Measurements from ENCODE around the gene ANO6.

The ANO6 gene, protein sequence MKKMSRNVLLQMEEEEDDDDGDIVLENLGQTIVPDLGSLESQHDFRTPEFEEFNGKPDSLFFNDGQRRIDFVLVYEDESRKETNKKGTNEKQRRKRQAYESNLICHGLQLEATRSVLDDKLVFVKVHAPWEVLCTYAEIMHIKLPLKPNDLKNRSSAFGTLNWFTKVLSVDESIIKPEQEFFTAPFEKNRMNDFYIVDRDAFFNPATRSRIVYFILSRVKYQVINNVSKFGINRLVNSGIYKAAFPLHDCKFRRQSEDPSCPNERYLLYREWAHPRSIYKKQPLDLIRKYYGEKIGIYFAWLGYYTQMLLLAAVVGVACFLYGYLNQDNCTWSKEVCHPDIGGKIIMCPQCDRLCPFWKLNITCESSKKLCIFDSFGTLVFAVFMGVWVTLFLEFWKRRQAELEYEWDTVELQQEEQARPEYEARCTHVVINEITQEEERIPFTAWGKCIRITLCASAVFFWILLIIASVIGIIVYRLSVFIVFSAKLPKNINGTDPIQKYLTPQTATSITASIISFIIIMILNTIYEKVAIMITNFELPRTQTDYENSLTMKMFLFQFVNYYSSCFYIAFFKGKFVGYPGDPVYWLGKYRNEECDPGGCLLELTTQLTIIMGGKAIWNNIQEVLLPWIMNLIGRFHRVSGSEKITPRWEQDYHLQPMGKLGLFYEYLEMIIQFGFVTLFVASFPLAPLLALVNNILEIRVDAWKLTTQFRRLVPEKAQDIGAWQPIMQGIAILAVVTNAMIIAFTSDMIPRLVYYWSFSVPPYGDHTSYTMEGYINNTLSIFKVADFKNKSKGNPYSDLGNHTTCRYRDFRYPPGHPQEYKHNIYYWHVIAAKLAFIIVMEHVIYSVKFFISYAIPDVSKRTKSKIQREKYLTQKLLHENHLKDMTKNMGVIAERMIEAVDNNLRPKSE

DNA sequence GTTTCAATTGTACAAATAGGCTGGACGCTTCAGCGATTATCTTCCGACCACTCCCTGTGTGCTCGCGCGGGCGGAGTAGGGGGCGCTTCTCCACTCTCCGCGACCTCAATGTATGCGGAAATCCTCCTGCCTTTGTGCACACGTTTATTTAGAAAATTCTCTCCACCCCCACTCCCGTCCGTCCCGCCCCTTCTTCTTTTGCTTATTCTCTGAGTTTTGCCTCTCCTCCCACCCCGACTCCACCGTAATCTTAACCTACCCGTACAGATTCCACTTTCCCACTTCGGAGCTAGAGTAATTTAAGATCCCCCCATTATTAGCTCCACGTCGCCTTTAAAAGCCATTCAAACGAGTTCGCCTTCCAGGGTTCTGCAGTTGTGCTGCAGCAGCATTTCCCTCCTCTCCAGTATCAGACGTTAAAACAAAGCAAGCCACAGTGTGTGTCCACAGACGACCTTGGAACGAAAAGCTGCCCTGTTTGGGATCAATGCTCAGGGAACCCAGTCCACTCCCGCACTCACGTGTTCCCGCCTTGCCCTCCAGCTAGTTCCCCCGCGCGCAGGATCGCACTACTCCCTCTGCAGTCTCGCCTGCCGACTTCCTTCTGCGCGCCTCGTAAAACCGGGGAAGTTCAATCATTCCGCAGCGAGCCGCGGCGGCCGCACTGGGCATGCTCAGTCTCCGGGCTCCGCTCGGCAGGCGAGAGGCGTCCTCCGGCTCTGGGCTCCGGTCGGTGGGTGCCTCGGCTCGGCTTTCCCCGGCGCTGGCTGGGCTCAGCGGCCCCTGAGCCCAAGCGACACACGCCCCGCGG is at the start of gene ANO6:
Gene ANO6 (plus strand): TSS at position 677 of the 811 bp plus-strand sequence. CDS start 227 bp downstream, outside the sequence.
- peak; percentile 95 for DNase-seq

DNA sequence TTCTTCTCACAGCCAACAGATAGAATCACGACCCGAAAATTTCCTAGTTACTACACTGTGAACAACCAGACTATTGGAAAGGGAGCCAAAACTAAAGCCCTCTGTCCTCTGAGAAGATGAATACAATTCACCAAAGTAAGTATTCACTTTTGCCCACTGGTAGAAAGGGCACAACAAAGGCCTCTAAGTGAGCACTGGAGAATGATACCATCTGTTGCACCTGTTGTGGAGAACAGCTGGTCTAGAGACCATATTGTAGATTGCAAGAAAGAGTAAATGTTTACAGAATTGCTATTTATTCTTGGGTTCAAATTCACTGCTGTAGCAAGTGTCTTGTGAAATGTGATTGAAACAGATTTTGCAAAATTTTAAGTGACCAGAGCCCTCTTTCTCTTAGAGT is 46.9 kb upstream of the ANO6 start:
- no peak for DNase-seq

DNA sequence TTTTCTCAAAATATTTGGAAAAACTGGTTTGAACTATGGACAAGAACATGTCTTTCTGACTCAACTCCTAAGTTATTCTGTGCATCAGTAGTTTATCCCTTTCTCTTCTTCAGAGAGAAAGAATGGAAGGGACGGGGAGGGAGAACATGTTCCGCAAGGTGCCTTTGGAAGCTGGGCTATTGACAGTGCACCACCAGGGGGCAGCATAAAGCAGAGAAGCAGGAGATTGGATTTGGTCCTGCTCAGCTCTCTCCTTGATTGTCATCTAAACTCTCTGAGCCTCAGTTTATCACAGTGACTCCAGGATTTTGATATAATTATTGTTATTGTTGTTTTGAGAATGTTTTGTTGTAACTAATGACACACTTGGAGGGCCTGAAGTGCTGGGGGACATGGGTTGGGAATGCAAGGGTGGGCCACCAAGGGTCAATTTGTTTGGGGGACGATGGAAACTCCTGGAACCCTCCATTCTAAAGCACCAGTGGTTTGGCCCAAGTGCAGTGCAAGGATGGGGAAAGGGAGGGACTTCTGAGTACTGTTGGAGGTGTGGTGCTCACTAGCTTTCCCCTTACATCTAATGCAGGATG is 45.3 kb upstream of the ANO6 start:
- DNase-seq, result peak; percentile 91

DNA sequence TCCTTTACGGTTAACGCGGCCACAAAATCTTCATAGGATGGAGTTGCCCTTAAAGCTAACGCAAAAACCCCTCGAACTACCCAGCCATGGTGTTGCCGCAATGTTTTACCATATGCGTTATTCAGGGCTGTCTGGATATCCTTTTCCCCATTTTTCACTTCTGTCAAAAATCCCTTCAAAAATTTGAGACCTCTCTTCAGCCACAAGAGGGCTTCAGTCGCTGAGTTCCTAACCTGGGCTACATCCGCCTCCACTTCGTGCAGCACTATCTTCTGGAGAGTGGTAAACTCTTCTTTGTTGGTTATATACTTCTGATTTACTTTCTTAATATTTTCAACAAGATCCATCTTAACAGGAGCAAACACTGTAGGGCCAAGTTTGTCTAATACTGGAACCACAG is 42.6 kb upstream of the ANO6 start:
- peak; percentile 18 for DNase-seq

DNA sequence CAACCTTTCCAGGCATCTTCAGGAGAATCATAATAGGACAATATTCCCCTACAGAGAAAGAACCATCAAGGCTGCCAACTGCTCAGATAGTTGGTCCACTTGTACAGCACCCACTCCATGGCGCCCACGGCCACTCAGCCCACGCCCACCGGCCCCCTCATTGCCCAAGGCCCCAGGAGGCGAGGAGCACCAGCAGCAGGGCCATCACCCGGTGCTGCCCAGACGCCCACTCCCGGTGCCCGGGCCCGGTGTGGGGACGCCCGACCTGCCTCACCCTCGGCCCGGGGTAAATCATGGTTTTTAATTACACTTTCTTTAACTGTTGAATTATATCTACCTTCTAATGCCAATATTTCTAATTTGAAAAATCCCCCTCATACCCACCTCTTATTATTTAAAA is 41.3 kb upstream of the ANO6 start:
- DNase-seq, result no peak

DNA sequence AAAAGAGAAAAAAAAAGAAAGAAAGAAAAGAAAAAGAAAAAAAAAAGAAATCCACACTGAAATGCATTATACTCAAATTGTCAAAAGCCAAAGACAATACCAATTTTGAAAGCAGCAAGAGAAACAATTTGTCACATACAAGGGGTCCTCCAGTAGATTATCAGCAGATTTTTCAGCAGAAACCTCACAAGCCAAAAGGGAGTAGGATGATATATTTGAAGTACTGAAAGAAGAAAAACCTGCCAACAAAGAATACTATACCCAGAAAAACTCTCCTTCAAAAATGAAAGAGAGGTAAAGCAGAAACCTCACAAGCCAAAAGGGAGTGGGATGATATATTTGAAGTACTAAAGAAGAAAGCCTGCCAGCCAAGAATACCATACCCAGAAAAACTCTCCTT is 37.1 kb upstream of the ANO6 start:
- DNase-seq, result no peak

DNA sequence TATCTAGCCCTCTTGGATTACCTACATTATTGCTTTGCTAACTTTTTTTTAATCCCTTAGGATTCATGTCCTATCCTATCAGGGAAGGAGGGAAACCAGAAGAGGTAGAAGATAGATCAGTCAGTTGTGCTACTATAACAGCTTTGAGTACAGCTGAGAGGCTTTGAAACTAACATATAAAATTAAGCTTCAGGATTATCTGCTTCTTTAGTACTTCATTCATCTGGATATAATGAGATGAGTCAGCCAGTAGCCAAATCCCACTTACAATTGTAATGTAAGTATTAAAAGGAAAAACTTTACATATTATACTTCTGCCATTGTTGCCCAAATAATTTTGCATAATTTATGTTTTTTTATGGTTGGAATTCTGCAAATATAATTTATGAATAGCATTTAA is 33.4 kb upstream of the ANO6 start:
- DNase-seq, result peak; percentile 90

DNA sequence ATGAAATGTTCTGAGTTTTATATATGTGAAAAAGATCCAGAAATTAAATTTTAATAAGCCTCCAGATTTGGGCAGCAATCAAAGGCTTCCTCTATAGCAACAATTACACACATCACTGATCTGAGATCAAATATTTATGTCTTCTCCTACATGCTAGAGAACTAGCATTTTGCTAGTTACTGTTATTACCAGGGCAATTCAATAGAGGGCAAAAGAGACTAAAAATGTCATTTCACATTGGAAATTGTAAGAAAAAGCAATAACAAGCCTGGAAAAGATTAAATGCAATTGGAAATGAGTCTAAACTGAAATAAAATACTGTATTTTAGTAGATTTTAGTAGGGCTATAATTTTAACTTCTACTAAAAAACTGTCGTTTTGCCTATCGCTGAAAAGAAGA is 32.6 kb upstream of the ANO6 start:
- no peak for DNase-seq

DNA sequence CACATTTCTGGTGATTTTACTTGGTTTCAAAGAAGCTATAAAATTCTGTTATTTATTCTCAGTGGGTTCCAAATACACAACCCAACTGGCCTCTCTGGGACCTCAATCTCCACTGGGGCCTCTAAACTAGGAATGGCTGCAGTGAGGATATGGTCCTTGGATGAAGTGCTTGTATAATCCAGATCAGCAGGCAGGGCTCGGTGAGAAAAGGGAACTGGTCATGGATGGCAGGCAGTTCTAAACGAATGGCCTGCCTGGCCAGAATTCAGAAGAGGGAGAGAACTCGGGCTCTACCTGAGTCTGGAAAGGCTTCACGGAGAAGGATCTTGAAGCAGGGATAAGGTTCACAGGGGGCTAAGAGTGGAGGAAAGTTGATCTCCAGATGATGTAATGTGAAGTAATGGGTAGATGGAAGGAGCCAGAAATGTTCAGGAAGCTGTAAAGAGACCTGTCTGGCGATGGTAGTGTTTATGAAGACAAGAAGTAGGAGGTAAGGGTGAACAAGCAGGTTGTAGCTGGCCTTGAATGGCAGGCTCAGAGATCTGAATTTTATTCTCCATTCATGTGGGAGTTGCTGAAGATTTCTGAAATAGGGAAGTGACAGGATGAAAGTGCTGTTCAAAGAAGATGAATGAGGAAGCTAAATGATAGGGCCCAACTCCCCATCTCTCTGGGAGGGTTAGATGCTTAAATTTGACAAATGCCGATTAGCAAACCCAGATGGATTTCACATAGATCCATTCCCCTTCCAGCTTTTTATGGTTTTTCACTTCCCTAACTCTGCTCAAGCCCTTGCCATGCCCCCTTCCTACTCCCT is 31.5 kb upstream of the ANO6 start:
- DNase-seq, result no peak

DNA sequence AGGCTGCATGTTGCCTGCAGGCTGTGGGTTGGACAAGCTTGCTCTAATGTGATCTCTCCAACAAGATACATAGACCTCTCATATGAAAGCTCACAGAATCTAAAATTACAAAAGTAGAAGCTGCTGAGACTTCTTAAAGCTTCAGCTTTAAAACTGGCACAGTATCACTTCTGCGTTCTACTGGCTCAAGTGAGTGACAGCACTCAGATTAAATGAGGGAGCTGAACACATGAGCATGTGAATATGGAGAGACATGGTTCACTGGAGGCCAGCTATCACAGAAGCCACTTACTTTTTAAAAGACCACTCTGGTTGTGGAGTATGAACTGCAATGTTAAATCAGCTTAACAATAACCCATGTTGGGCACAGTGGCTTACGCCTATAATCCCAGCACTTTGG is 29.1 kb upstream of the ANO6 start:
- DNase-seq, result no peak

DNA sequence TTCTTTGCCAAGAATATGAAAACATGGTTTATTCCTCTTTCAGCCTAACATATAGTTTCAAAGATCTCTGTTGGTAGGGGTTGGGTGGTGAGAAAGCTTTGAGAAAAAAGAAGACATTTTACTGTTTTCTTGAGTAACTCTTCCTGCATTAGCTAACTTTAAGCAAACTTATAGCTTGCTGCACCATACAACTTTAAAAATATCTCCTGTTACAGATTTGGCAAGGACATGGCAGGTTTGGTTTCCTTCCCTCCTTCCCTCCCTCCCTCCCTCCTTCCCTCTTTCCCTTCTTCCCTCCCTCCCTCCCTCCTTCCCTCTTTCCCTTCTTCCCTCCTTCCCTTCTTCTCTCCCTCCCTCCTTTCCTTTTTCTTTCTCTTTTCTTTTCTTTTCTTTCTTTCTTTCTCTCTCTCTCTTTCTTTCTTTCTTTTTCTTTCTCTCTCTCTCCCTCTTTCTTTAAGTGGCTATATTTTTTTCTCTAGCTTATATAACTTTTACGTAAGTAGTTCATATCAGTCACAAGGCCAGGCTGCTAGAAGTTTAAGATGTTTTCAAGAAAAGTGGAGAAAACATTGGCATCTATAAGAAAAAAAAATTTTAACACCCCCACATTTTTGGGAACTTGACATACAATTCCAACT is 26.0 kb upstream of the ANO6 start:
- no peak for DNase-seq

DNA sequence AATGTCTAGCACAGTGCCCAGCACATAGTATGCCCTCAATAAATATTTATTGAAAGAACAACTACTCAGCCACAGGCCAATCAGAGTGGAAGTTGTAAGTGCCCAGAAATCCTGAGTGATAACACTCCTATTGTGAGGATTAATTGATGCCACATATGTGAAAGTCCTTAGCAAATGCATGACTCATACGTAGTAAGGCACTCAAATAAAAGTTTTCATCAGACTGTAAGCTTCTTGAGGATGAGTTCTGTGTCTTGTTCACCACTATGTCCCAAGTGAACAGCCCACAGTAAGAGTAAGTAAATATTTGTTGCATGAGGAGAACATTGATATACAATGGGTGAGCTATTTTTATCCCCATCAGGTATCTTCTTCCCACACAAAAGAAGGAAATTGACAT is 24.7 kb upstream of the ANO6 start:
- DNase-seq, result no peak

DNA sequence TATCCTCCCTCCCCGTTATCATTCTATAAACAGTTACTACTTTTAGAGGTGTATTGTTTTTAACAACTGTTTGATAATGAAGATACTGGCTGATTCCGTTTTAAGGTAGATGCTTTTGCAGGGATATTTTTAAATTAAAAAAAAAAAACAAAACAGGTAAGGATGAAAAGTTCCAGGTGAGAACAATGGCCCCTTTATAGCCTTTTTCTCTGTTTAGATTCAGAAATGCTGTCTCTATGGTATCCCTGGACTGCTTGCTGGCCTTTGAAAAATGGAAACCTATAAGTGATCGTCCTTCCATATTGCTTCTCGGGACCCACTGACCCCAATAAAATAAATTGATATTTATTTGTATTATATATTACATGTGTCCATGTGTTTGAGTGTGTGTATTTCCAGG is 23.2 kb upstream of the ANO6 start:
- DNase-seq, result no peak

DNA sequence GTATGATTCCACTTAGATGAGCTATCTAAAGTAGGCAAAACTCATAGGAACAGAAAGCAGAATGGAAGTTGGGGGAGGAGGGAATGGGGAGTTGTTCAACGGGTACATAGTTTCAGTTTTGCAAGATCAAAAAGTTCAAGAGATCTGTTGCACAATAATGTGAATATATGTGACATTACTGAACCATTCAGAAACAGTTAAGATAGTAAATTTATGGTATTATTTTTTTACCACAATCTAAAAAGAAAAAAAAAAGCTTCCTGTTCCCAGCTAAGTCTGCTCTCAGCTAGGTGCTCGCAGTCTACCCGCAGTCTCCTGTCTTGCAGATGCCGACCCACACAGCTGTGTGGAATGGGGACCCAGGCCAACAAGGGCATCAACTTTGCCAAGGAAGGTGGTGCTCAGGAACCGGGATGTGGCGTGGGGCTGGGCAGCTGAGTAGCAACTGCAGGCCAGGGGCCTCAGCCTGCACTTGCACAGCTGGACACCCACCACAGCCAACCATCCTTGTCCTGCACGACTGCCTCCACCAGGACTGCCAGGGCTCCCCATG is 15.3 kb upstream of the ANO6 start:
- no peak for DNase-seq

DNA sequence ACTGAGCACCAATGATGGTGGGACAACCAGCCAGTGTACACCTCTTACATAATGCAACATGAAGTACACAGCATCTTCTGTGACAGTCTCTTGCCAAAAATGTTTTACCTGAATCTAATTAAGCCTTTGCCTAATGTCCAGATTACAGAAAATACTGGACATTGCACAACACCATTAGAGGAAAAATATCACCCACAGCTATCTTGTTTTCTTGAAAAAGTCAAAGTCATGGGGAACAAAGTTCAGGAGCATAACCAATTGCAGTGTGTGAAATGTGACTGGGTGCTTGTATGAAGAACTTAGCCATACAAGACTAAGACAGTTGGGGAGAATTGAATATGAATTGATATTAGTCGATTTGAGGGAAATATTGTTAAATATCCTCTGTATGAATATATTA is 12.1 kb upstream of the ANO6 start:
- no peak for DNase-seq

DNA sequence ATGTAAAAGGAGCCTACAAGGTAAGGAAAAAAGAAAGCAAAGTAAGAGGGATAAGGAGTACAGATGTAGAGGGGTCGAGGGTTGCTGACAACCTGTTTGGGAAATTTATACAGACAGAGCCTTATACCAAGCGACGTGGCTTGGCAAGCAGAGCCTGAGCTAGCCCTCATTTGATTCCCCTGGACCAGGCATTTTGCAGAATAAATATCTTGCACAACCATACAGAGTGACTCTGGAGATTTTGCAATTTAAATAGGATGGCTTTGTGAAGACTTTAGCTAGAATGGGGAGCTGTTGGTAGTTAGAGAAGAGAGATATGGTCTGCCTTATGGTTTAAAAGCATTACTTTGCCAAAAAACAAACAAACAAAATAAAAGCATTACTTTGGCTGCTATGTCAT is 11.1 kb upstream of the ANO6 start:
- no peak for DNase-seq

DNA sequence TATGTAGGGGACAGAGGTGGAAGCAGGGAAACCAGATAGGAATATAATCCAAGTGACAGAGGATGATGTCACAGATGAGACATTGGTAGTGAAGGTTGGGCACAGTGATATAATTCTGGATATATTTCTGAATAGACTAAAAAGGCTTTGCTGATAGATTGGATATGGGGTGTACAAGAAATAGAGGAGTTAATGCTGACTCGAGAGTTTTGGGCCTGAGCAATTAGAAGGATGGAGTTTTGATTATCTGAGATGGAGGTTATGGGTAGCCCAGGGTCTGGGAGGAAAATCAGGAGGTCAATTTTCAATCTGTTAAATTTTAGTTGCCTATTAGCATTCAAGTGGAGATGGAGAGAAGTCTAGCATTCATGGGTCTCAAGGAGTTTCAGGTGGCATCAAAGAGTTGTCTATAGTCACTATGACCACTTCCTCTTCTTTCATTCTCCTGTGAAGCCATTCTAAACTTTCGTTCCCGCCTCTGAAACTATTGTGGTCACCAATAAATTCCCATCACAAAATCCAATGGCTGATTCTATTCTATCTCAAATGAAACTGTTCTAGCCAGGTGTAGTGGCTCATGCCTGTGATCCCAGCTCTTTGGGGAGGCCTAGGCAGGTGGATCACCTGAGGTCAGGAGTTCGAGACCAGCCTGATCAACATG is 10.6 kb upstream of the ANO6 start:
- DNase-seq, result no peak

DNA sequence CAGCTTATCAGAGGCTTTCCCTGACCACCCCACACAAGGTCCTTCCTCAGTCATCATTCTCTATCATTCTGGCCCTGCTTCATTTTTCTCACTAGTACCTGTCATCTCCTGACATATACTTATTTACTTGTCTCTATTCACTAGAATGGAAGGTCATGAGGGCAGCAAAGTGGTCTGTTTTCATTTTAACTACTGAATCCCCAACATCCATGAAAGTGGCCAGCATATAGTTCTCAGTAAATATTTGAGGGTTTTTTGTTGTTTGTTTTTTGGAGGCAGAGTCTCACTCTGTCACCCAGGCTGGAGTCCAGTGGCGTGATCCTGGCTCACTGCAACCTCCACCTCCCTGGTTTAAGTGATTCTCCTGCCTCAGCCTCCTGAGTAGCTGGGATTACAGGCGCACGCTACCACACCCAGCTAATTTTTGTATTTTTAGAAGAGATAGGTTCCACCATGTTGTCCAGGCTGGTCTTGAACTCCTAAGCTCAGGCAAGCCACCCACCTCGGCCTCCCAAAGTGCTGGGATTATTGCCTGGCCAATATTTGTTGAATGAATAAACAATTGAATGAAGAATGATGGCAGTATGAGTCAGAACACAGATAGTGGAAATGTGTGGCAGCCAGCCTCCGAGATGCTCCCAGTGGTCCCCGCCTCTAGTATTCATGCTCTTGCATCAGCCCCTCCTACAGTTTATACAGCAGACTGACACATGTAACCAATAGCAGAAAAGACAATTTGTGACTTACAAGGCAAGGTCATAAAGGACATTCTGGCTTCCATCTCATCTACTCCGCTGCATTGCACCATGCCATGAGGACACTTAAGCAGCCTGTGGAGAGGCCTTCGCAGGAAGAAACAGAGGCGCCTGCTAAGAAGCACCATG is 7.0 kb upstream of the ANO6 start:
- no peak for DNase-seq

DNA sequence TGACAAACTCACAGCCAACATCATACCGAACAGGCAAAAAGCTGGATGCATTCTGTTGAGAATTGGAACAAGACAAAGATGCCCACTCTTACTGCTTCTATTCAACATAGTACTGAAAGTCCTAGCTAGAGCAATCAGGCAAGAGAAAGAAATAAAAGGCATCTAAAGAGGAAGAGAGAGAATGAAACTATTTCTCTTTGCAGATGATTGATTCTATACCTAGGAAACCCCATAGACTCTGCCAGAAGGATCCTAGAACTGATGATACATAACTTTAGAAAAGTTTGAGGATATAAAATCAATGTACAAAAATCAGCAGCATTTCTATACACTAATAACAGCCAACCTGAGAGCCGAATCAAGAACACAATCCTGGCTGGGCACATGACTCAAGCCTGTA is 6.1 kb upstream of the ANO6 start:
- DNase-seq, result no peak

DNA sequence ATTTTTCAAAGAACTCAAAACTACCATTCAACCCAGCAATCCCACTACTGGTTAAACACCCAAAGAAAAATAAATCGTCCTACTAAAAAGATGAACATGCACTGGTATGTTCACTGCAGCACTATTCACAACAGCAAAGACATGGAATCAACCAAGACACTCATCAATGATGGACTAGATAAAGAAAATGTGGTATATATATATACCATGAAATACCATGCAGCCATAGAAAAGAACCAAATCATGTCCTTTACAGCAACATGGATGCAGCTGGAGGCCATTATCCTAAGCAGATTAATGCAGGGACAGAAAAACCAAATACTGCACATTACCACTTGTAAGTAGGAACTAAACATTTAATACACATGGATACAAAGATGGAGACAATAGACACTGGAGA is 3.8 kb upstream of the ANO6 start:
- DNase-seq, result no peak
